Stimulated activated CD4-positive, alpha-beta T cell treated with anti-CD3 and anti-CD28 coated beads, Interleukin-12 subunit alpha, Interleukin-12 subunit beta, amount 100 ng/mL, for 4 hours (primary cell): ENCODE measurements around the gene METAP1.
"Not testable (repeated sequence)": the region's sequence is repeated elsewhere in the genome, so short reads cannot be mapped to it uniquely, and the experiment has no call there.

Experiments used
- DNase-seq: peaks from one replicate; pipeline ENCODE4 v3.0.0-alpha.2; 2020

METAP1 gene

GRCh38 chr4:98998551-98998950, 3.0 kb downstream of the METAP1 start:
- DNase-seq = no peak

- DNase-seq = no peak
Observed at GRCh38 chr4:99002279-99002678, 6.8 kb downstream of the METAP1 start.

GRCh38 chr4:99008051-99008450, 12.5 kb downstream of the METAP1 start:
- no peak for DNase-seq

DNA sequence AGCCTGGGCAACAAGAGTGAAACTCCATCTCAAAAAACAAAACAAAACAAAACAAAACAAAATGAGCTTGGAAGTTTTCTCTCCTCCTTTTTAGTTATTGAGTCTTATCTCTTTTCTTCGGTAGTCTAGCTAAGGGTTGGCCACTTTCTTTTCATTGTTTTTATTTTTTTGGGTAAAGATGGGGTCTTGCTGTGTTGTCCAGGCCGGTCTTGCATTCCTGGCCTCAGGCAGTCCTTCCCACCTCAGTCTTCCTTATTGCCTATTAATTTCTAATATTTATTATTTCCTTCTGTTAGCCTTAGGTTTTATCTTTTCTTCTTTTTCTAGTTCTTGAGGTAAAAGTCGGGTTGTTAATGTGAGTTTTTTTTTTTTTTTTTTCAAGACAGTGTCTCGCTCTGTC, 16.4 kb downstream of the METAP1 start:
- no peak for DNase-seq

DNA sequence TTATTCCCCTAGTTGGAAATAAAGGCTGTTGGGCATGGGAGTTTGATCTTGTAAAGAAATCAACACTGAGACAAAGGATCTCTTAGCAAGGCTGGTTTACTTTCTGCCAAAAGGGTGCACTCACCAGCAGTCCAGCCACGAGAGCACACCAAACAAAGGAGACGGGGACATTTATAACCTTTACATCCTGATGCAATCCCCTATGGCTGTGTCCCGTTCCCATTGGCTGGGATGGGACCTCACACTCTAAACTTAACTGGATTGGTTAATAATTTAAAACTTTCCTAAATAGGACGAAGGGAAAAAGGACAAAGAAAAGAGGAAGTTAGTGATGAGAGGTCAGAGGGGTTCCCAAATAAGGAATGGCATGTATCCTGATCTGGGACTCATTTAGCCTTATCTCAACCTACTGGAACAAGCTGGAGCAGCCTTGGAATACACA, 17.9 kb downstream of the METAP1 start:
- DNase-seq = no peak

GRCh38 chr4:99013884-99014523, 18.5 kb downstream of the METAP1 start:
- no peak for DNase-seq

DNA sequence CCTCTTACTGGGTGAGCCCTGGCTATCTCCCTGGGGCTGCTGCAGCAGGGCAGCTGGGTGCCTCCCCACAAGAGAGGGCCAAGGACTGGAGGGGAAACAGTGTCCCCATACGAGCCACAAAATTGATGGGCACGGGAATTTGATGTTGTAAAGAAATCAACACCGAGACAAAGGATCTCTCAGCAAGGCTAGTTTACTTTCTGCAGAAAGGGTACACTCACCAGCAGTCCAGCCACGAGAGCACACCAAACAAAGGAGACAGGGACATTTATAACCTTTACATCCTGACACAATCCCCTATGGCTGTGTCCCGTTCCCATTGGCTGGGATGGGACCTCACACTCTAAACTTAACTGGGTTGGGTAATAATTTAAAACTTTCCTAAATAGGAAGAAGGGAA, 25.9 kb downstream of the METAP1 start:
- no peak for DNase-seq

DNA sequence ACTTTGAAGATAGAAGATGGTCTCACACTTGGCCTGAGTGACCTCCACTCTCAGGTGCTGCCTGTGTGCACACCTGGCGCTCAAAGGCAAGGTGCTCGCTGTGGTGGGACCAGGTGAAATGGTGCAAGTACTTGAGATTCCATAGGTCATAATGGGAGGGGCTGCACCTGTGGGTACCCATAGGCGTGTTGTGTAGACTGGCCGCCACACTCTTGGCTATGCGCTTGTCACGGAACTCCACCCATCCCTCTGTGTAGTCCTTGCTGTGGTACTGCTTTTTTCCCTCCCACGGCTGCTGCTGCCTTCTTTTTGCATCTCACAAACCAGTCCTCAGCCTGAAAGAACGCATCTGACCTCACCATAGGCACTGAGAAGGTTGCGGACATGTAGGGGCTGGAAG, 27.0 kb downstream of the METAP1 start:
- no peak for DNase-seq

DNA sequence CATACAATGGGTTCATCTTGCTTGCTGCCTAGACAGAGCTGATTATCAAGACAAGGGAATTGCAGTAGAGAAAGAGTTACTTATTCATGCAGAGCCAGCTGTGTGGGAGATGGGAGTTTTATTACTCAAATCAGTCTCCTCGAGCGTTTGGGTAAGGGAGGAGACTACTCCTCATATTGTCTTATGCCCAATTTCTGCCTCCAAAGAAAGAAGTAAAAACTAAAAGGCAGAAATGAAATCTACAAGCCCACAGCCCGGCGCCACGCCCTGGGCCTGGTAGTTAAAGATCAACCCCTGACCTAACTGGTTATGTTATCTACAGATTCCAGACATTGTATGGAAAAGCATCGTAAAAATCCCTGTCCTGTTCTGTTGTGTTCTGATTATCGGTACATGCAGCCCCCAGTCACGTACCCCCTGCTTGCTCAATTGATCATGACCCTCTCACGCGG, 28.3 kb downstream of the METAP1 start:
- not testable (repeated sequence) for DNase-seq

DNA sequence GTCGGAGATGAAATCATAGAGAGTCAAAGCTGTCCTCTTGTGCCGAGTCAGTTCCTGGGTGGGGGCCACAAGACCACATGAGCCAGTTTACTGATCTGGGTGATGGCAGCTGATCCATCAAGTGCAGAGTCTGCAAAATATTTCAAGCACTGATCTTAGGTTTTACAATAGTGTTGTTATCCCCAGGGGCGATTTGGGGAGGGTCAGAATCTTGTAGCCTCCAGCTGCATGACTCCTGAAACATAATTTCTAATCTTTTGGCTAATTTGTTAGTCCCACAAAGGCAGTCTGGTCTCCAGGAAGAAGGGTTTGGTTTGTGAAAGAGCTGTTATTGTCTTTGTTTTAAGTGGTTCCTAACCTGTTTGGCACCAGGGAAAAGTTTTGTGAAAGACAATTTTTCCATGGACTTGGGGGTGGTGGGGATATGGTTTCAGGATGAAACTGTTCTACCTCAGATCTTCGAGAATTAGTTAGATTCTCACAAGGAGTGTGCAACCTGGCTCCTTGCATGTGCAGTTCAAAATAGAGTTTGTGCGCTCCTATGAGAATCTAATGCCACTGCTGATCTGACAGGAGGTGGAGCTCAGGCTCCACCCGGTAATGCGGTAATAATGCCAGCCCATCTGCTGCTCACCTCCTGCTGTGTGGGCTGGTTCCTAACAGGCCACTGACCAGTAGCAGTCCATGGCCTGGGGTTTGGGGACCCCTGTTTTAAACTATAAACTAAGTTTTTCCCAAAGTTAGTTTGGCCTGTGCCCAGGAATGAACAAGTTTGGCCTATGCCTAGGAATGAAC, 29.2 kb downstream of the METAP1 start:
- no peak for DNase-seq

DNA sequence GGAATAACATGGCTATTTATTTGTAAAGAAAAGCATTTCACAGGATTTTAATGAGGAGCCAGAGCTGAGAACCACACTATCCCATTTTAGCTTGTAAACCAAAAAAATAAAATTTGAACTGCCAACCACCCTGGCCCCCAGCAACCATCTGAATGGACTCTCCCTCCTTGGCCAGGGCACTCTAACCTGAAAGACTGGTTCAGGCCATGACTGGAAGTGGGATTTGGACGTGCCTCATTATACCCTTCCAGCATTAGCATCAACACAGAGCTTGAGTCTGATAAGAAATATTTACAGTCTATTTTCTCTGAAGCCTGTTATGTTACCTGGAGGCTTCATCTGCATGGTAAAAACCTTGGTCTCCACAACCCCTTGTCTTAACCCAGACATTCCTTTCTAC, 30.0 kb downstream of the METAP1 start:
- no peak for DNase-seq

GRCh38 chr4:99027304-99027703, 31.8 kb downstream of the METAP1 start:
- no peak for DNase-seq

DNA sequence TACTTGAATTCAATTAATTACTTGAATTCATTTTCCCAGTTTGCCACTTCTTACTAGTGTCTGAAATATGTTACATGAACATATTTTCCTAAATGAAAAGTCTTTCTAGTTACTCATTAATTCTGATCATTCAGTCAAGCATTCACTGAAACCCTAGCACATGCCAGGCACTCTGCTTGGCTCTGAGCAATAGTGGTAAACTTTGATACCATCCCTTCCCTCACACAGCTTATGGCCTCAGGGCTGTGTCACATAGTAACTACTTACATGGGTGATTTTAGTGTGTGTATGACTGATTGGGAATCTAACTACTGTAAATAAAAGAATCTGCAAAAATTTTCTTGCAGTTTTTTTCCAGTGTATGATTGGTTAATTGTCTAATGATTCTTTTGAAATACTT, 32.7 kb downstream of the METAP1 start:
- DNase-seq = no peak

GRCh38 chr4:99029018-99029735, 33.7 kb downstream of the METAP1 start:
- no peak for DNase-seq

DNA sequence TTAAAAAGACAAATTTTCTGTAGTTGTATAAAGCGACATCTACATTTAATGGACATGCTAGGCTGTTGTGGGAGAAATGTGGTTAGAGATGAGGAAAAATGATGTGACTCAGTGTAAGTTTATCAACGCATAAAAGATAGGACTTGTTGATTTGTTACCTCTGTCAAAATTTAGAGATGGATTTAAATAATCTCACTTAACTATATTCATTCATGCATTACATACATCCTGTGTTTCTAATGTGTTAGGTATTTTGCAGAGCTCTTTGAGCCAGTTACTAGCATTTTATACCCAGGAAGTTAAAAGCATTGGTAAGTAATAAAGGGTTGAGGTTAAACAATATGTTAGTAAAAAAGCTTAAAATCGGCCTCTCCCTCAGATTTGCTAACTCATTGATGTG, 34.3 kb downstream of the METAP1 start:
- DNase-seq = no peak

DNA sequence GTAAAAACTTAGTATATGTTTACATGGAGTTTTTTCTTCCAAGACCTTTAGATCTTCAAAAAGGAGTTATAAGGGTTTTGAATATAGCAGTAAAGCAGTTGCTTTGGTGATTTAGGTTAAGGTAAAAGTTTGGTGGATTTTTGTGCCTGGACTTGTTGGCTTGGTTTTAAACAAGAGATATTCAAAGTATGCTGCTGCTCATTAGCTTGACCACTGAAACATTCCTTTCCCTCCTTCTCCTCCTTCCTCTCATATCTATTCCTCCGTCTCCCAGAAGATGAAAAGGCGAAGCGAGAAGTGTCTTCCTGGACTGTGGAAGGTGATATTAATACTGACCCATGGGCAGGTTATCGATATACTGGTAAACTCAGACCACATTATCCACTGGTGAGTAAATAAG, 38.4 kb downstream of the METAP1 start:
- DNase-seq = no peak

- no peak for DNase-seq
Observed at GRCh38 chr4:99038213-99038612, 42.7 kb downstream of the METAP1 start.

GRCh38 chr4:99043346-99043745, 47.8 kb downstream of the METAP1 start:
- DNase-seq = no peak

GRCh38 chr4:99047710-99048109, 52.2 kb downstream of the METAP1 start:
- no peak for DNase-seq

GRCh38 chr4:99052902-99053301, 57.4 kb downstream of the METAP1 start:
- DNase-seq = no peak

- DNase-seq = no peak
Observed at GRCh38 chr4:99054428-99054994, 59.0 kb downstream of the METAP1 start.

- no peak for DNase-seq
Observed at GRCh38 chr4:99058228-99058627, 62.7 kb downstream of the METAP1 start.

DNA sequence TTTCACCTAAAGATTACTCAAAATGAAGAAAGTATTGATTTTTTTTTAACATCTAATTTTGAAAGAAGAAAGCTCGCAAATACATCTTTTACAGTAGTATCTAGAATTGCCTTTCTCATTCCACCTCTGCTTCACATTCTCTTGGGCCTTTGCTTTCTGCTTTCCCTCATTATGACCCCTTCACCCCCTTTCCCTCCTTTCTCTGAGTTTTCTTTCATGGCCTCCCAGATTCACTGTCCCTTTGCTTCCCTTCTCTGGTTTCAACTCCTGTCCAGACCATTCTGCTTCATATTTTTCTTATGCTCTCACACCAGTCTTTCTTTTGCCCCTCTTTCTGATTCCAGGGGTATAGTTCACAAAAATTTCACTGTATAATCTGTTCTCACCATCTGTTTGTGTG, 64.0 kb downstream of the METAP1 start:
- no peak for DNase-seq
